Keratinocyte (primary cell): ENCODE results near the gene TEKT5.

Experiments used
- EZH2 ChIP-seq: IDR thresholded peaks from one replicate; pipeline ENCODE4 v1.6.1; 2012; ENCODE audit warnings: inconsistent platforms, mild to moderate bottlenecking, low read length, moderate library complexity
- TF ChIP-seq, protein P1 (sequence below), 3 experiments: IDR thresholded peaks in 1 of 3; conservative IDR thresholded peaks in 1 of 3; optimal IDR thresholded peaks in 1 of 3; 2 replicates in 2 of 3; 3 replicates in 1 of 3; pipeline versions ENCODE3 to v1.5.1; 2011; ENCODE audit warnings: low read length in 3 of 3, mild to moderate bottlenecking in 3 of 3, moderate library complexity in 2 of 3, control low read depth in 1 of 3, inconsistent platforms in 1 of 3; ENCODE audit not compliant: insufficient read depth in 2 of 3; ENCODE audit errors: extremely low read depth in 1 of 3

GRCh38 chr16:10657925-10658324, 36.8 kb downstream of the TEKT5 start:
- TF ChIP-seq, protein P1, sequence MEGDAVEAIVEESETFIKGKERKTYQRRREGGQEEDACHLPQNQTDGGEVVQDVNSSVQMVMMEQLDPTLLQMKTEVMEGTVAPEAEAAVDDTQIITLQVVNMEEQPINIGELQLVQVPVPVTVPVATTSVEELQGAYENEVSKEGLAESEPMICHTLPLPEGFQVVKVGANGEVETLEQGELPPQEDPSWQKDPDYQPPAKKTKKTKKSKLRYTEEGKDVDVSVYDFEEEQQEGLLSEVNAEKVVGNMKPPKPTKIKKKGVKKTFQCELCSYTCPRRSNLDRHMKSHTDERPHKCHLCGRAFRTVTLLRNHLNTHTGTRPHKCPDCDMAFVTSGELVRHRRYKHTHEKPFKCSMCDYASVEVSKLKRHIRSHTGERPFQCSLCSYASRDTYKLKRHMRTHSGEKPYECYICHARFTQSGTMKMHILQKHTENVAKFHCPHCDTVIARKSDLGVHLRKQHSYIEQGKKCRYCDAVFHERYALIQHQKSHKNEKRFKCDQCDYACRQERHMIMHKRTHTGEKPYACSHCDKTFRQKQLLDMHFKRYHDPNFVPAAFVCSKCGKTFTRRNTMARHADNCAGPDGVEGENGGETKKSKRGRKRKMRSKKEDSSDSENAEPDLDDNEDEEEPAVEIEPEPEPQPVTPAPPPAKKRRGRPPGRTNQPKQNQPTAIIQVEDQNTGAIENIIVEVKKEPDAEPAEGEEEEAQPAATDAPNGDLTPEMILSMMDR (optimal IDR thresholded peaks at IDR 0.05 in 1 of 3, IDR thresholded peaks at IDR 0.05 in 1 of 3, conservative IDR thresholded peaks at IDR 0.05 in 1 of 3; ENCODE audit: extremely low read depth in 1 of 3, insufficient read depth in 2 of 3, low read length in 3 of 3), result no peak
- no peak for TF ChIP-seq EZH2
